ENCODE data around the gene IL19.

- no peak for TF ChIP-seq CTCF (IDR thresholded peaks at IDR 0.05)
- TF ChIP-seq EP300 (IDR thresholded peaks at IDR 0.05), result no peak
Observed at GRCh38 chr1:206782448-206782847, 11.9 kb downstream of the IL19 start.
